NCI-H82 (cell line): ENCODE data around the gene MYO5A.
"Not testable (repeated sequence)": the region's sequence is repeated elsewhere in the genome, so short reads cannot be mapped to it uniquely, and the experiment has no call there.

Experiments
- DNase-seq: peaks from one replicate; lab custom pipeline; 2025; lab: John Stamatoyannopoulos, UW

The MYO5A gene

GRCh38 chr15:52417957-52418356 is 110.7 kb downstream of the MYO5A start:
- no peak for DNase-seq

- DNase-seq: peak; percentile 59
Observed at GRCh38 chr15:52417521-52417920, 111.2 kb downstream of the MYO5A start.

DNA sequence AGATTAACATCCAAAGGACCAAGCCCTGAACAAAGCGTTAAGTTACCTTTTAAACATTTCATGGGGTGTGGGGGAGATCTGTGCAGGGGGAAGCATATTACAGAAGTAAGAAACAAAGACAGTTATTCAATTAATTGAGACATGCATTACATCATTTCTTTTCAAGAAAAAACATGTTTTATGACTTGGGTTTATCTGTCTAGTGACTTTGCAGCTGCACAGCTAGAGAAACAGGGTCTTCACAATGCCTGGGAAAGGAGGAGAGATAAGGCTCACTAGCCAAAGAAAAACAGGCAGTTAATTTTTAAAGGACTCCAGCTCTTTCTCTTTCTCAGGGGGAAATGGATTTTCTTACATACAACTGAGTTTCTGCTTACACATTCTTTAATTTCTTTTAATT is 112.1 kb downstream of the MYO5A start:
- not testable (repeated sequence) for DNase-seq

DNA sequence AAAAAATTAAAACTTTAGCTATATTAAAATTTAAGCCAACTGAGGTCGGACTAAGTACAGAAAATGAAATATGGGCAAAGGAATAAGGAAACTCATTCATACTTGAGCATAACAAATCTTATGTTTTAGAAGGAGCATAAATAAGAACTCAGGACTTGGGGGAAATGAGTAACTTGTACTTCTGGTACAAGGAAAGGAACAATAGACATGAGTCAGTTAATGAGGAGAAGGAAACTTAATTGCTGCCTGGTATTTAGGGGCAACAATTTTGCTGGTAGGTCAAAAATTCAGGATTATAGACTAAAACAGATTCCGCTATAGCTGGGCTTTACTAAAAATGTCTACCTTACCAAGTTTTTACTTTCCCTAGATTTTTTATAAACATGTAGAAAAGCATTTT is 113.1 kb downstream of the MYO5A start:
- DNase-seq: no peak

DNA sequence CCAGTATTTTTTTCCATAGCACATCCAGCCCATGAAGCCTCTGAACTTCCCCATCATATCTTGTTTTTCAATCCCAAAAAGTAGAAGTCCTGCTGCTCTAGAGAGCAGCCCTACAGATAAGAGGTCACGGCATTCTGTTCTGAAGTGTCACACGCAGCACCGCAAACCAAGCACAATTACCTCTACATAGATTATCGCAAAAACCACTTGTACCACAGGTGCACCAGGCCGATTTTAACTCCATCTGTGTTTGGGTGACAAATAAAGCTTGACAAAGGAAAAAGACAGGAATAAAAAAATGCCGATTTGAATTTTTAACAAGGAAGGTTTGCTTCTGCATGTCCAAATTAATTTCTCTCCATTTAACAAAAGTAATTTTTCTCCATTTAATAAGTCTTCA is 113.7 kb downstream of the MYO5A start:
- no peak for DNase-seq

DNA sequence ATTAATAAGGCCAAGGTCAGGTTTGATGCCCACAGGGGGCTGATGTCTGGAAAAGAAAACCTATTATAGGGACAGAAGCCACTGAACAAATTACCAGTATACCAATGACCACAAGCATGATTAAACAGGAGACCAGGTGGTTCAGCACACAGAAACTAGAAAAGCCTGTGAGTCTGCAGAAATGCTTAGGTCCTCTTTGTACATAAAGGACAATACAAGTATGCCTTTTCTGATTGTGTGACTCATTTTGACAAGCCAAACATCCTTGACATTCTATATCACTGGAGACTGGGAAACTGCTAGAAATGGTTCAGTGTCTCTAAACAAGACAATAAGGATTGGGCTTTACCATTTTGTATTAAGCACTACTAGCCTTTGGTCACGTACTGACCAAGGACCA is 119.9 kb downstream of the MYO5A start:
- DNase-seq: no peak

DNA sequence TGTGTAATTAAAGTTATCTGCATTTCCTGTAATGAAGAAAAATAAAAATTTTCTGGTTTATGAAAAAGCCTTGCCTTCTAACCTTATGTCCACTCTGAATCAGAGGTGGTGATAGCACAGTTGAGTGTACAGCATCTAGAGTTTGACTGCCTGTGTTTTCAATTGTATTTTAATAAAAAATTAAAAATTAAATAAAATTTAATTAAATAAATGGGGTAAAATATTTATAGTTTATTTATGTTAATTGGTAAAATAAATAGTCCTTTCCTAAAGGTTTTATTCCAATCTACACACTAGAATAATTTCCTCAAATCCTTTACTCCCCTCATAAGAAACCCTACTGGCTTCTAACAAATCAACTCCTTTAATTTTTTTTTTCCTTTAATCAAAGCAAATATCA is 121.3 kb downstream of the MYO5A start:
- DNase-seq: no peak

- no peak for DNase-seq
Observed at GRCh38 chr15:52406601-52407000, 122.1 kb downstream of the MYO5A start.

GRCh38 chr15:52405856-52406255 is 122.8 kb downstream of the MYO5A start:
- no peak for DNase-seq

GRCh38 chr15:52397118-52397517 is 131.6 kb downstream of the MYO5A start:
- no peak for DNase-seq

GRCh38 chr15:52394118-52394517 is 134.6 kb downstream of the MYO5A start:
- DNase-seq: no peak

DNA sequence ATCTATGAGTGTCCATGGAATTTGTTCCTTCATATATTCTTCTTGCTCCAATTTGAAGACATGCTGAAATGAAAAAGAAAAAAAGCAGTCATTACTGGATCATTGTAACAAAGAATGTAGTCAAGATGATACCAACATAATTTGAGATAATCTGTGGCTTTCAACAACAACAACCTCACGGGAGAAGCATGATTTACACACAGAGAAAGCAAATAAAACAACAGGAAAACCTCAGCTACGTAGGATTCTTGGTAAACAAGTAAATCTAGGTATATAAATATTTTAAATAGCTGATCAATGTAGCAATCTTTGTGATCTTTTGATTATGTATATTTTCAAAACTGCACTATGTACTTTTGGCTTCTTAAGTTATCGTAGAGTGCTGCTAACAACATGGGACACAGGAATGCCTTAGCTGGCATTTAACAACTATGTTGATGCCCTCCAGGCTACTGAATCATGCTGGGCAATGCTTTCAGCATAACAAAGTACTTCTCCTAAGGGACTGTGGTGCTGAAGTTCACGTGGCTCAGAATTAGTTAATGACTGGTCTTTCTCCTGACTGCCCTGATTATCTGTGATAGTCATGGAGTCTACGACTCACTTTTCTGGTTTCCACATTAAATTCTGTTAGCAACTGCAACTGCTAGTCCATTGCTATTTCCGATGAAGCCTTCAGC is 136.5 kb downstream of the MYO5A start:
- no peak for DNase-seq

DNA sequence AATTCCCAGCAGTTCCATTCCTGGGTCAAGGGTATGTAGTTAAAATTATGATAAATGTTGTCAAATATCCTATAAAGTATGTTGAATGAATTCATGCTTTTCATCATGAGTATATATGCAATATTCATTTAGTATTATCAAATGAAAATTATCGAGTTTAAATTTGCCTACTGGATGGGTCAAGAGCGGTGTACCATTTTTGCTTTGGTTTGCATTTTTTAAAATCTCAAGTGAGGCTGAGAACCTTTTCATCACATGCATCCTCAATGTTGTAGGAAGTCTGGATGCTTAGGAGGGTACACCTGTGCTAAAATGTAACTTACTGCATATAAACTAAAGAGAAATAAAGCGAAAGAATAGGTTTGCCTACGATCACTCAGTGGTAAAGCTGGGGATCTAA is 137.6 kb downstream of the MYO5A start:
- DNase-seq: no peak

DNA sequence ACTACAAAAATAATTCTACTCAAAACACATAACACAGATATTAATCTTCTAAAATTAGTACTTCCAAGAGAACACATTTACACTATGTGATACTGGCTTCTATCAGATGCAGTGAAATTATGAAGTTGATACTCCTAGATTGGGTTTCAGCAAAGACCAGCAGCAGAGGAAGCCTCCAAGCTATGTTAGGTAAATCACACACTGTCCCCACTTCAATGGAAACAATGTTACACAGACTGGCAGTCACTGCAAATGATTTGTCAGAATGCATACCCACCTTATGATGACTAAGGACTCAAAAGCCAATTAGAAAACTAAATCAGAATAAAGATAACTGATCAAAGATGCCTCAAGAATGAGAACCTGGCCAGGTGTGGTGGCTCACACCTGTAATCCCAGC is 143.0 kb downstream of the MYO5A start:
- DNase-seq: no peak

DNA sequence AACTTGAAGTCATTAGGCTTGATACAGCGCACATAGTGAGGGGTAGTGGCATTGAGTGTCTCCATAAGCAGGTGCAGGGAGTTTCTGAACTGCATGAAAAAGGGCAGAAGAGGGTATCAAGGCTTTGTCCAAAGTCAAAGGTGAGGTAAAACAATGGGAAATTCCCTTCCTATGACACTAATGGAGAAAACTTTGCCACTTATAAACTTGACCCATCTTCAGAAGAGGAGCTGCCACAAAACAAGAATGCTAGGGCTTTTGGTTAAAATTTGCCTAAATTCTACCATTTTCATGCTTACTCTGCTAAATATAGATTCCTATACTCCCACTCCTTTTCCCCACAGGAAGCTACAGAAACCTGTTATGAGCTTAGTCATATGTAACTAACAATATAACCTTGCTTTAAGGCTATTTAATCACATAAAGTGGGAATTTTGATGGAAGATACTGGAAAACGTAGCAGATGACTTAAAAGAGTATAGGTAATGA is 145.5 kb downstream of the MYO5A start:
- no peak for DNase-seq

GRCh38 chr15:52382647-52383046 is 146.0 kb downstream of the MYO5A start:
- DNase-seq: no peak

GRCh38 chr15:52379395-52380106 is 149.1 kb downstream of the MYO5A start:
- no peak for DNase-seq

GRCh38 chr15:52378746-52379394 is 149.8 kb downstream of the MYO5A start:
- no peak for DNase-seq

- DNase-seq: no peak
Observed at GRCh38 chr15:52370010-52370409, 158.7 kb downstream of the MYO5A start.

DNA sequence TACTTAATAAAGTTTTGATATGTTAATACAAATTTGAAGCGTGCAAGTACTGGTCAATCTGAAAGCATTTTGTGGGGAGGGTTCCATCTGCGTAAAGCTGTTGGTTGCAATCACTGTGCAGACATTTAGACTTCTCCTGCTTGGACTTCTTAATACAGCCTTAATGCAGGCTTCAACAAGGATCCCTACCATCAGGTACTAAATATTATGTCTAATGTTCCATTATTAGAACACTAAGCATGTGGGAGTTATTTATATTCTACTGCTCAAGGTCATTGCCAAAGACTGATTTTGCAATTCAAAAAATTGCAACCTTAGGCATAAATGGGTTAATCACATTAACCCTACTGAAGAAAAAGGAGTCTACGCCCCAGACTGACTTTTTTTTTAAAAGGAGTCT is 159.2 kb downstream of the MYO5A start:
- DNase-seq: no peak

GRCh38 chr15:52369030-52369429 is 159.7 kb downstream of the MYO5A start:
- DNase-seq: no peak

- DNase-seq: no peak
Observed at GRCh38 chr15:52368402-52368801, 160.3 kb downstream of the MYO5A start.

- no peak for DNase-seq
Observed at GRCh38 chr15:52362497-52362896, 166.2 kb downstream of the MYO5A start.
